Calu3 (cell line): Measurements from ENCODE around the gene ZDHHC4. TPM values are rescaled to one million over a fixed set of nuclear protein-coding genes. Genes with fewer than 3 reads are reported as not detected.
A peak's percentile ranks its signal among the peaks of the same experiment; 100 is the strongest.

Experiments
- BruUV-seq: library from RNA; stranded (reverse); fragments of 400-500 nt; replicated peaks from 2 replicates; lab custom pipeline; 2021; lab: Mats Ljungman, UMichigan
- CTCF ChIA-PET: fragments of 300-600 bp; sonication (Branson Sonifier 250); formaldehyde crosslinking; loops from one replicate; lab custom pipeline; 2022; ENCODE audit warnings: antibody characterized with exemption; lab: Charles Lee
- DNase-seq: peaks from one replicate; pipeline ENCODE4 v3.0.0; 2022
- H3K27ac Mint-ChIP-seq: one replicate; pipeline ENCODE4 v1.8.0; 2022; ENCODE audit warnings: mixed read lengths; ENCODE audit not compliant: unreplicated experiment
- H3K27me3 Mint-ChIP-seq: one replicate; pipeline ENCODE4 v1.8.0; 2022; ENCODE audit warnings: mixed read lengths; ENCODE audit not compliant: unreplicated experiment
- H3K36me3 Mint-ChIP-seq: one replicate; pipeline ENCODE4 v1.8.0; 2022; ENCODE audit warnings: mild to moderate bottlenecking, moderate library complexity, mixed read lengths; ENCODE audit not compliant: insufficient read depth, unreplicated experiment
- H3K4me1 Mint-ChIP-seq: one replicate; pipeline ENCODE4 v1.8.0; 2022; ENCODE audit warnings: mild to moderate bottlenecking, low read depth, mixed read lengths; ENCODE audit not compliant: unreplicated experiment
- H3K4me3 Mint-ChIP-seq: one replicate; pipeline ENCODE4 v1.8.0; 2022; ENCODE audit warnings: mild to moderate bottlenecking, low read depth, moderate library complexity, mixed read lengths; ENCODE audit not compliant: unreplicated experiment
- H3K9me3 Mint-ChIP-seq: one replicate; pipeline ENCODE4 v1.8.0; 2022; ENCODE audit warnings: low read depth, mixed read lengths; ENCODE audit not compliant: unreplicated experiment
- intact Hi-C: fragments of 100-400 bp; cut with micrococcal nuclease; formaldehyde crosslinking; loops from one replicate; pipeline ENCODE4 v1.10.0; 2022; ENCODE audit not compliant: unreplicated experiment
- total RNA-seq: library from RNA; stranded (reverse); gene quantifications from 2 replicates; pipeline ENCODE4 v1.2.3, GENCODE V29; 2022
- TF ChIP-seq, protein P1 (sequence below): fragments of 200-600 bp; IDR thresholded peaks from one replicate; pipeline ENCODE4 v1.8.0; 2022; ENCODE audit warnings: antibody characterized with exemption; ENCODE audit not compliant: unreplicated experiment

ZDHHC4 gene
- total RNA-seq, 1 experiment from 2014 or later: 83.9 TPM

DNA sequence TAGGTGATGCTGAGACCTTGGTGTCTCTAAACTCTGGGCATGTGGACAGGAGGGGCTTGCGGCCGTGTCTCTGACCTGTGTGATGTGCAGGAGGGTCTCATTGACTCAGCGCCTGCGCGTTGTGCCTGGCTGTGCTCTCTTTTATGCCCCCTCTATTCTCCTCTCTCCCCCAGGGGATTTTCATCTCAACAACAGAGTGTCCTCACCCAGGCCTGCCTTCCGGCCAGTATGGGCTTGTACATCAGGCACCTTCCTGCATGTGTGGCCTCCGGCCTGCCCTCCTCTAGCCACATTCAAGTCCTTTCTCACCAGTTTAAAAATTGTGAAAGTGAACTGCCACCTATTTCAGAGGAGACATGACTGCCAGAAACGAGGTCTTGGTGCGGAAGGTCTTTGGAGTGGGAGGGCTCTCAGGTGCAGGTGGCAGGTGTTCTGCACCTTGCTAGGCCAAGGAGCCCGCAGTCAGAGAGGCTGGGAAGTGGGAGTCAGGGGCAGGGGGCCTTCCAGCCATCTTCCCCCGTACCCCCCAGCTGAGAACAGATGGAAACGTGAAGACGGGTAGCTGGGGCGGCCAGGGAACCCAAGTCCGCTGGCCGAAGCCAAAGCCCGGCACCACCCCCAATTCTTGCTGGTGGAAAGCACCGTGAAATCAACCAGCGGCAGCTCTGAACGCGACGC lies 12.0 kb downstream of the ZDHHC4 start:
- no TSS peak for BruUV-seq
- intact Hi-C loops: no loop called here
- Mint-ChIP-seq H3K4me1 (no peaks in the 10 kb centered on the region), H3K4me3 (peak overlapping the region; percentile 72), H3K9me3 (no peaks in the 10 kb centered on the region), H3K27me3 (no peaks in the 10 kb centered on the region), H3K27ac (peak overlapping the region; percentile 73), H3K36me3 (peaks cover 82% of the 10 kb centered on the region)
- no peak for DNase-seq
- TF ChIP-seq, protein P1, sequence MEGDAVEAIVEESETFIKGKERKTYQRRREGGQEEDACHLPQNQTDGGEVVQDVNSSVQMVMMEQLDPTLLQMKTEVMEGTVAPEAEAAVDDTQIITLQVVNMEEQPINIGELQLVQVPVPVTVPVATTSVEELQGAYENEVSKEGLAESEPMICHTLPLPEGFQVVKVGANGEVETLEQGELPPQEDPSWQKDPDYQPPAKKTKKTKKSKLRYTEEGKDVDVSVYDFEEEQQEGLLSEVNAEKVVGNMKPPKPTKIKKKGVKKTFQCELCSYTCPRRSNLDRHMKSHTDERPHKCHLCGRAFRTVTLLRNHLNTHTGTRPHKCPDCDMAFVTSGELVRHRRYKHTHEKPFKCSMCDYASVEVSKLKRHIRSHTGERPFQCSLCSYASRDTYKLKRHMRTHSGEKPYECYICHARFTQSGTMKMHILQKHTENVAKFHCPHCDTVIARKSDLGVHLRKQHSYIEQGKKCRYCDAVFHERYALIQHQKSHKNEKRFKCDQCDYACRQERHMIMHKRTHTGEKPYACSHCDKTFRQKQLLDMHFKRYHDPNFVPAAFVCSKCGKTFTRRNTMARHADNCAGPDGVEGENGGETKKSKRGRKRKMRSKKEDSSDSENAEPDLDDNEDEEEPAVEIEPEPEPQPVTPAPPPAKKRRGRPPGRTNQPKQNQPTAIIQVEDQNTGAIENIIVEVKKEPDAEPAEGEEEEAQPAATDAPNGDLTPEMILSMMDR: no peak
- CTCF ChIA-PET: interaction anchor here (0.9 to 1.4 kb wide), 2 partner anchors 37 to 73 kb away, joined by 4 to 6 read pairs; no protein-coding TSS in a partner anchor

DNA sequence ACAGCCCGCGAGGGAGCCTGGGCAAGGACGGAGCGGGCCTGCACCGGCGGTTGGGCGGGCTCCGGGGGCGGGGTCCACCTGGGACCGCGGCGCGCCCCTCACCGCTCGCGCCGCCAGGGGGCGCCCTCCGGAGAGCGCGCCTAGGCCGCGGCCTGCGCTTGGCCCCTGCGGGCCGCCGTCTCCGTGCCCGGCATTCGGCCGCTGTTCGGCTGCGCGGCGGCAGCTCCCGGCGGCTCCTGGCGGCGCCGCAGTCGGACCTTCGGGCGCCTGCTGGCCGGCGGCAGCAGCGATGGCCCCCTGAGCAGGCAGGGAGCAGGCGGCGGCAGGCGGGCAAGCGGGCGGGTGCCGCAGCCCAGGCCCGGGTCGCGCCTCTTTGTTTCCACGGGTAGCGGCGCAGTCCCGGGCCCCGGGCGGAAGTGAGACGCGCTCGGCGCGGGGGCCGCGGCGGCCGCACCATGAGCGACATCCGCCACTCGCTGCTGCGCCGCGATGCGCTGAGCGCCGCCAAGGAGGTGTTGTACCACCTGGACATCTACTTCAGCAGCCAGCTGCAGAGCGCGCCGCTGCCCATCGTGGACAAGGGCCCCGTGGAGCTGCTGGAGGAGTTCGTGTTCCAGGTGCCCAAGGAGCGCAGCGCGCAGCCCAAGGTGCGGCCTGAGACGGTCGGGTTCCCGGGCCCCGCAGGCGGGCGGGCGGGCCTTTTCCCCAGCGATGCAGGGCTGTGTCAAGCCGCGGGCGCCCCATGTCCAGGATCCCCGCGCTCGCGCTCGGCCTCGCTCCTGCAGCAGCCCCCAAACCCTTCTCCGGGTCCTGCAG lies 12.8 kb downstream of the ZDHHC4 start, which contains the start of gene INTS15:
INTS15 (plus strand) TSS at position 193 of the 816 bp plus-strand sequence; CDS start at position 456, 263 bp downstream.
- Mint-ChIP-seq H3K27me3 (no peaks in the 10 kb centered on the region), H3K36me3 (peaks cover 85% of the 10 kb centered on the region)

DNA sequence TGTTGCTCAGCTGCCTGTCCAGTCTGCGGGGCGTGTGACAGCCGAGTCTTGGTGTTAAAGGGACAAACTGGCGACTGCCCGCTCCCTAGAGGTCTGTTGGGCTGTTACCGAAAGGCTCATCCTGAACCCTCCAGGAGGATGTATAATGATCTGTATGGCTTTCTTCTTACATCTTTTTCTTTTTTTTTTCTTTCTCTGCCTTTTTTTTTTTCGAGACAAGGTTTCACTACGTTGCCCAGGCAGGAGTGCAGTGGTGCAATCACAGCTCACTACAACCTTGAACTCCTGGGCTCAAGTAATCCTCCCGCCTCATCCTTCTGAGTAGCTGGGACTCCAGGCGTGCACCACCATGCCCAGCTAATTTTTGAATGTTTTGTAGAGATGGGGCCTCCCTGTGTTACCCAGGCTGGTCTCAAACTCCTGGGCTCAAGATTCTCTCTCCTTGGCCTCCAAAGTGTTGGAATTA lies 13.4 kb downstream of the ZDHHC4 start:
- CTCF ChIA-PET: interaction anchor here (0.6 to 1.4 kb wide), 4 partner anchors 32 to 1717 kb away, joined by 3 to 6 read pairs (median 4); no protein-coding TSS in a partner anchor
- peak overlapping the region; percentile 42 for H3K27ac Mint-ChIP-seq
- no TSS peak for BruUV-seq
- H3K27me3 Mint-ChIP-seq: no peaks in the 10 kb centered on the region
- peak overlapping the region; percentile 72 for H3K4me3 Mint-ChIP-seq
- intact Hi-C loops: no loop called here
- no peaks in the 10 kb centered on the region for H3K4me1 Mint-ChIP-seq
- H3K9me3 Mint-ChIP-seq: no peaks in the 10 kb centered on the region
- TF ChIP-seq, protein P1: no peak
- peaks cover 86% of the 10 kb centered on the region for H3K36me3 Mint-ChIP-seq
- no peak for DNase-seq

More for the DNA sequence above, 12.8 kb downstream of the ZDHHC4 start, which contains the start of gene INTS15:
- CTCF ChIA-PET: interaction anchor here (0.6 to 1.4 kb wide), 4 partner anchors 31 to 1717 kb away, joined by 3 to 6 read pairs (median 4); no protein-coding TSS in a partner anchor
- peak; percentile 95 for DNase-seq
- BruUV-seq: no TSS peak
- no peaks in the 10 kb centered on the region for H3K9me3 Mint-ChIP-seq
- TF ChIP-seq, protein P1: peak; percentile 93
- intact Hi-C loops: no loop called here
- peak within 1 kb of the TSS; percentile 72 for H3K4me3 Mint-ChIP-seq
- no peaks in the 10 kb centered on the region for H3K4me1 Mint-ChIP-seq
- H3K27ac Mint-ChIP-seq: peak within 1 kb of the TSS; percentile 73

DNA sequence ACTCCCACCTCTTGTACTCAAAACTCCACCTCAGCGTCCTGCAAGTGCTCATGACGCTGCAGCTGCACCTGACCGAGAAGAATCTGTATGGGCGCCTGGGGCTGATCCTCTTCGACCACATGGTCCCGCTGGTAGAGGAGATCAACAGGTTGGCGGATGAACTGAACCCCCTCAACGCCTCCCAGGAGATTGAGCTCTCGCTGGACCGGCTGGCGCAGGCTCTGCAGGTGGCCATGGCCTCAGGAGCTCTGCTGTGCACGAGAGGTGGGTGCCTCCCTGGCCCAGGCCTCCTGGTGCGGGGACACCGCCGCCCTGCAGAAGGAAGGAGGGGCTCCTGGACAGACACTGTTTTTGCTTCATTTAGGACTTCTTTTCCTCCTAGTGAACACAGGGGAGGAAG lies 22.8 kb downstream of the ZDHHC4 start:
- Mint-ChIP-seq H3K4me1 (no peaks in the 10 kb centered on the region), H3K27me3 (no peaks in the 10 kb centered on the region), H3K27ac (no peak overlapping the region), H3K9me3 (no peaks in the 10 kb centered on the region), H3K4me3 (no peak overlapping the region), H3K36me3 (peaks cover 72% of the 10 kb centered on the region)
- BruUV-seq: no TSS peak
- TF ChIP-seq, protein P1: no peak
- CTCF ChIA-PET: no interaction called here
- DNase-seq: no peak
- intact Hi-C loops: no loop called here
